GM23338 (cell line): ENCODE measurements around the gene NOP16. TPM values are rescaled to one million over a fixed set of nuclear protein-coding genes. Genes with fewer than 3 reads are reported as not detected.

Source experiments
- ATAC-seq: fragments of 200-7000 bp; cut with Tn5 transposase; 3 replicates; pipeline ENCODE4 v1.9.1; 2020
- DNase-seq: peaks from one replicate; pipeline ENCODE4 v3.0.0-alpha.2; 2015; ENCODE audit warnings: low spot score
- H2AFZ ChIP-seq: fragments of 200-600 bp; sonication (generic); 2 replicates; pipeline ENCODE4 v1.8.0; 2016; ENCODE audit warnings: antibody characterized with exemption, mild to moderate bottlenecking, moderate library complexity
- H3F3A ChIP-seq: fragments of 200-600 bp; sonication (generic); replicated peaks from 2 replicates; pipeline ENCODE4 v1.8.0; 2017; ENCODE audit warnings: antibody characterized with exemption, mixed run types, low read depth
- H3K27ac ChIP-seq: fragments of 200-600 bp; sonication (generic); 2 replicates; pipeline ENCODE4 v1.6.1; 2016; ENCODE audit warnings: low read depth
- H3K27me3 ChIP-seq: fragments of 200-600 bp; sonication (generic); 2 replicates; pipeline ENCODE4 v1.8.0; 2016; ENCODE audit warnings: mild to moderate bottlenecking, mixed run types, moderate library complexity; ENCODE audit not compliant: insufficient read depth
- H3K36me3 ChIP-seq: fragments of 200-600 bp; sonication (generic); 2 replicates; pipeline ENCODE4 v1.8.0; 2016; ENCODE audit warnings: mild to moderate bottlenecking; ENCODE audit not compliant: insufficient read depth
- H3K4me1 ChIP-seq: fragments of 200-600 bp; sonication (generic); 2 replicates; pipeline ENCODE4 v1.8.0; 2016; ENCODE audit warnings: mild to moderate bottlenecking, moderate library complexity; ENCODE audit not compliant: insufficient read depth
- H3K4me2 ChIP-seq: fragments of 200-600 bp; sonication (generic); 2 replicates; pipeline ENCODE4 v1.7.1; 2017; ENCODE audit warnings: mixed run types
- H3K4me3 ChIP-seq: fragments of 200-600 bp; sonication (generic); 2 replicates; pipeline ENCODE4 v1.6.1; 2016; ENCODE audit warnings: mixed run types
- H3K79me2 ChIP-seq: fragments of 200-600 bp; sonication (generic); replicated peaks from 2 replicates; pipeline ENCODE4 v1.8.0; 2017; ENCODE audit warnings: mild to moderate bottlenecking; ENCODE audit not compliant: insufficient read depth
- H3K9me2 ChIP-seq: fragments of 200-600 bp; sonication (generic); 2 replicates; pipeline ENCODE4 v1.8.0; 2017; ENCODE audit not compliant: insufficient read depth
- H4K20me1 ChIP-seq: fragments of 200-600 bp; sonication (generic); replicated peaks from 2 replicates; pipeline ENCODE4 v1.8.0; 2017; ENCODE audit warnings: mild to moderate bottlenecking; ENCODE audit not compliant: insufficient read depth
- H3K27ac Mint-ChIP-seq: 2 replicates; pipeline ENCODE4 v1.8.0; 2020; ENCODE audit warnings: inconsistent platforms, mild to moderate bottlenecking, moderate library complexity, mixed read lengths
- H3K27me3 Mint-ChIP-seq: 3 replicates; pipeline ENCODE4 v1.8.0; 2022; ENCODE audit warnings: low read depth, mild to moderate bottlenecking, moderate library complexity, mixed read lengths, inconsistent platforms; ENCODE audit not compliant: insufficient read depth, poor library complexity
- H3K36me3 Mint-ChIP-seq: 3 replicates; pipeline ENCODE4 v1.8.0; 2021; ENCODE audit warnings: low read depth, mild to moderate bottlenecking, inconsistent platforms, moderate library complexity, mixed read lengths
- H3K4me1 Mint-ChIP-seq: 3 replicates; pipeline ENCODE4 v1.8.0; 2020; ENCODE audit warnings: mild to moderate bottlenecking, inconsistent platforms, mixed read lengths
- H3K4me3 Mint-ChIP-seq: 3 replicates; pipeline ENCODE4 v1.8.0; 2021; ENCODE audit warnings: moderate library complexity, mild to moderate bottlenecking, inconsistent platforms, mixed read lengths
- H3K9me3 Mint-ChIP-seq: 3 replicates; pipeline ENCODE4 v1.8.0; 2020; ENCODE audit warnings: moderate library complexity, mild to moderate bottlenecking, inconsistent platforms, mixed read lengths
- CREB1 ChIP-seq: fragments of 250-450 bp; sonication (Bioruptor Pico); IDR thresholded peaks from 2 replicates; pipeline ENCODE4 v1.5.0; 2020; ENCODE audit warnings: low read depth, mild to moderate bottlenecking, moderate library complexity
- ETS1 ChIP-seq: IDR thresholded peaks from 2 replicates; pipeline ENCODE4 v1.6.1; 2016; ENCODE audit warnings: antibody characterized with exemption
- EZH2 ChIP-seq: fragments of 200-600 bp; sonication (generic); IDR thresholded peaks from one replicate; pipeline ENCODE4 v1.8.0; 2017; ENCODE audit warnings: antibody characterized with exemption, mild to moderate bottlenecking, low read depth; ENCODE audit not compliant: unreplicated experiment
- JUNB ChIP-seq: IDR thresholded peaks from one replicate; pipeline ENCODE4 v1.6.1; 2016; ENCODE audit warnings: antibody characterized with exemption; ENCODE audit not compliant: unreplicated experiment
- NANOG ChIP-seq: IDR thresholded peaks from 2 replicates; pipeline ENCODE4 v1.6.1; 2016; ENCODE audit warnings: antibody characterized with exemption, borderline replicate concordance
- POLR2AphosphoS5 ChIP-seq: IDR thresholded peaks from 2 replicates; pipeline ENCODE4 v1.6.1; 2016; ENCODE audit warnings: antibody characterized with exemption, low read depth
- REST ChIP-seq: IDR thresholded peaks from one replicate; pipeline ENCODE4 v1.6.1; 2018; ENCODE audit warnings: antibody characterized with exemption; ENCODE audit not compliant: unreplicated experiment
- STAT1 ChIP-seq: IDR thresholded peaks from one replicate; pipeline ENCODE4 v1.6.1; 2016; ENCODE audit warnings: antibody characterized with exemption; ENCODE audit not compliant: unreplicated experiment
- ZNF114 ChIP-seq: fragments of 250-450 bp; sonication (Bioruptor Pico); IDR thresholded peaks from 2 replicates; pipeline ENCODE4 v1.5.0; 2020; ENCODE audit warnings: mild to moderate bottlenecking, moderate library complexity
- ZNF331 ChIP-seq: fragments of 250-450 bp; sonication (Bioruptor Pico); IDR thresholded peaks from 2 replicates; pipeline ENCODE4 v1.5.0; 2020; ENCODE audit warnings: low read depth, mild to moderate bottlenecking, moderate library complexity
- polyA plus RNA-seq: library from polyadenylated mRNA; unstranded; fragments of >200 nt; fragmentation: Nextera tagmentation; extraction: Ambion mirVana; gene quantifications from 2 replicates; pipeline ENCODE4 v1.2.1, GENCODE V29; 2016
- total RNA-seq: library from RNA; depleted of rRNA; stranded (reverse); fragments of >200 nt; shearing (Covaris generic); gene quantifications from 2 replicates; pipeline ENCODE4 v1.2.3, GENCODE V29; 2014
- TF ChIP-seq, protein P1 (sequence below), 2 experiments: fragments of 200-600 bp in 1 of 2; sonication (generic) in 1 of 2; conservative IDR thresholded peaks; 2 replicates each; pipeline versions ENCODE4 v1.5.1 to v1.6.1; 2016 to 2017; ENCODE audit warnings: antibody characterized with exemption in 2 of 2, low read depth in 2 of 2, mild to moderate bottlenecking in 2 of 2, moderate library complexity in 1 of 2

Gene NOP16
- total and polyA plus RNA-seq, 2 experiments from 2014 or later, result 43.4 to 181 TPM

DNA sequence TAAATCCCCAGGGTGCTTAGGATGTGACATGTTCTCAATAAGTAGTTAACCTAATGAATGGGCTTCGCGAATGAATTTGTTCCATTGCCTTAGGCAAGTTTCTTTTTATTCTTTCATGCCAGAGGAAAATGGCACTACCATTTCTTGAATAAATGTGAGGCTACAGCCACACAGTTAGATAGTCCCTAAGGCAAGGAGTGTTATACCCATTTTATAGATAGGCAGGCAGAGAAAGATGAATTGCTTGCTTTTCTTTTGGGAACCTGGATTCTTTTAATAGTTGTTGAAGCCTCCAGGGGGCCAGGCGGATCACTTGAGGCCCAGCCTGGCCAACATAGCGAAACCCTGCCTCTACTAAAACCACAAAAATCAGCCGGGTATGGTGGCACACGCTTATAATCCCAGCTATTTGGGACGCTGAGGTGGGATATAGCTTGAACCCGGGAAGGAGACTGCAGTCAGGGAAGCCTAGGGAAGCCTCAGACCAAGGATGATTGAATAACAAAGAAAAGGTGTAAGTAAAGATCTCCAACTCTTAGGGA is 943 bp downstream of the NOP16 start (continued):
- TF ChIP-seq, protein P1, sequence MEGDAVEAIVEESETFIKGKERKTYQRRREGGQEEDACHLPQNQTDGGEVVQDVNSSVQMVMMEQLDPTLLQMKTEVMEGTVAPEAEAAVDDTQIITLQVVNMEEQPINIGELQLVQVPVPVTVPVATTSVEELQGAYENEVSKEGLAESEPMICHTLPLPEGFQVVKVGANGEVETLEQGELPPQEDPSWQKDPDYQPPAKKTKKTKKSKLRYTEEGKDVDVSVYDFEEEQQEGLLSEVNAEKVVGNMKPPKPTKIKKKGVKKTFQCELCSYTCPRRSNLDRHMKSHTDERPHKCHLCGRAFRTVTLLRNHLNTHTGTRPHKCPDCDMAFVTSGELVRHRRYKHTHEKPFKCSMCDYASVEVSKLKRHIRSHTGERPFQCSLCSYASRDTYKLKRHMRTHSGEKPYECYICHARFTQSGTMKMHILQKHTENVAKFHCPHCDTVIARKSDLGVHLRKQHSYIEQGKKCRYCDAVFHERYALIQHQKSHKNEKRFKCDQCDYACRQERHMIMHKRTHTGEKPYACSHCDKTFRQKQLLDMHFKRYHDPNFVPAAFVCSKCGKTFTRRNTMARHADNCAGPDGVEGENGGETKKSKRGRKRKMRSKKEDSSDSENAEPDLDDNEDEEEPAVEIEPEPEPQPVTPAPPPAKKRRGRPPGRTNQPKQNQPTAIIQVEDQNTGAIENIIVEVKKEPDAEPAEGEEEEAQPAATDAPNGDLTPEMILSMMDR (conservative IDR thresholded peaks at IDR 0.05; ENCODE audit: low read depth in 2 of 2), result no peak
- TF ChIP-seq ETS1, result no peak
- no peak for TF ChIP-seq EZH2
- TF ChIP-seq STAT1, result no peak
- TF ChIP-seq REST, result no peak

DNA sequence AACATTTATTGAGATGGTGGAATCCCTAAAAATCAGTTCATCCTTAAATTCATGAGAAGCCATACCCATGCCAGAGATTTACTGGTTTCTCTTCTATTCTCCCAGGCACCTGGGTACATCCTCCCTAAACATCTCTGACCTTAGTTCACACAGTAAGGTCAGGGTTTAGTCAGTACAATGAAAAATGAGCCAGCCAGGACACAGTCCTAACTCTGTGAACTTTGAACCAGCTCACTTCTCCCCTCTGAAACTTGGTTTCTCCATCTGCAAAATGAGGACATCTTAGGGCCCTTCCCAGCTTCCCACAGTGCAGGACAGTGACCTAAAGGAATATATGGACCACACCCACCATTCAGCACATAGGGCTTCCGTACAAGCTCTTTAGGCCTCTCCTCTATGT is 1.9 kb downstream of the NOP16 start:
- H4K20me1 ChIP-seq, result peaks cover 21% of the 10 kb centered on the region
- ATAC-seq (no peak), DNase-seq (no peak)
- H3K27ac ChIP-seq, result no peak overlapping the region
- Mint-ChIP-seq H3K9me3 (no peaks in the 10 kb centered on the region; the same call in 2 of the 3 replicates), H3K4me3 (peak overlapping the region; percentile 99), H3K27me3 (peaks cover 17% of the 10 kb centered on the region), H3K4me1 (peaks cover 16% of the 10 kb centered on the region), H3K36me3 (peaks cover 71% of the 10 kb centered on the region), H3K27ac (no peak overlapping the region)
- peaks cover 27% of the 10 kb centered on the region for H3K36me3 ChIP-seq
- H3K27me3 ChIP-seq, result no peaks in the 10 kb centered on the region
- peaks cover 18% of the 10 kb centered on the region; the same call in 1 of the 2 replicates for H3F3A ChIP-seq
- no peak overlapping the region for H2AFZ ChIP-seq
- no peaks in the 10 kb centered on the region for H3K9me2 ChIP-seq
- no peak overlapping the region for H3K4me2 ChIP-seq
- peaks cover 33% of the 10 kb centered on the region for H3K79me2 ChIP-seq
- H3K4me1 ChIP-seq, result peaks cover 9% of the 10 kb centered on the region; the same call in 1 of the 2 replicates
- peak overlapping the region; percentile 67 for H3K4me3 ChIP-seq
- TF ChIP-seq ETS1, result no peak
- TF ChIP-seq POLR2AphosphoS5, result no peak
- no peak for TF ChIP-seq NANOG
- no peak for TF ChIP-seq ZNF114 (CRISPR knock-in tag)
- no peak for TF ChIP-seq ZNF331 (CRISPR knock-in tag)
- no peak for TF ChIP-seq STAT1
- no peak for TF ChIP-seq CREB1 (CRISPR knock-in tag)
- TF ChIP-seq JUNB, result no peak
